Measurements from ENCODE around the gene ABCG1.
"Not testable (repeated sequence)": the region's sequence is repeated elsewhere in the genome, so short reads cannot be mapped to it uniquely, and the experiment has no call there.

ABCG1 gene

DNA sequence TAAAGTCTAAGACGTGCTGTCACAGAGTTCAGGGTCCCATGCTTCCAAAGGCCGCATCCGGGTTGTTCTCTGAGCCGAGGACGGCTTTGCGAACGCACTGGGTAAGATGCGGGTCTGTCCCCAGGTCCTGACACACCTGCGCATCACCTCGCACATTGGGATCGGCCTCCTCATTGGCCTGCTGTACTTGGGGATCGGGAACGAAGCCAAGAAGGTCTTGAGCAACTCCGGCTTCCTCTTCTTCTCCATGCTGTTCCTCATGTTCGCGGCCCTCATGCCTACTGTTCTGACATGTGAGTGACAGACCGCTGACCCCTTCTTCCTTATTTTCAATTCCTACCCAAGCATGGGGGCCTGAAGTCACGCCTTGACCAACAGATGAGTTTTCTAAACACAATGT is 71.0 kb downstream of the ABCG1 start:
- H3K4me1 ChIP-seq (ENCODE audit: control insufficient read depth in 2 of 2, insufficient read depth in 2 of 2, low read length in 2 of 2) = no peaks in the 10 kb centered on the region
- H3K9ac ChIP-seq (ENCODE audit: low read depth in 1 of 2, low read length in 2 of 2) = no peak overlapping the region
- H3K27ac ChIP-seq (ENCODE audit: low read depth in 2 of 2, low read length in 2 of 2) = no peak overlapping the region
- H3K9me3 ChIP-seq (ENCODE audit: control insufficient read depth in 2 of 2, low read length in 2 of 2) = no peaks in the 10 kb centered on the region
- H3K27me3 ChIP-seq (ENCODE audit: control insufficient read depth in 2 of 2, insufficient read depth in 2 of 2, low read length in 2 of 2) = no peaks in the 10 kb centered on the region
- no peak overlapping the region for H3K4me3 ChIP-seq (ENCODE audit: low read length in 2 of 2)
- H3K36me3 ChIP-seq (ENCODE audit: control insufficient read depth in 2 of 2, insufficient read depth in 2 of 2, low read length in 2 of 2) = peaks cover 42 to 57% of the 10 kb centered on the region in 2 donors

DNA sequence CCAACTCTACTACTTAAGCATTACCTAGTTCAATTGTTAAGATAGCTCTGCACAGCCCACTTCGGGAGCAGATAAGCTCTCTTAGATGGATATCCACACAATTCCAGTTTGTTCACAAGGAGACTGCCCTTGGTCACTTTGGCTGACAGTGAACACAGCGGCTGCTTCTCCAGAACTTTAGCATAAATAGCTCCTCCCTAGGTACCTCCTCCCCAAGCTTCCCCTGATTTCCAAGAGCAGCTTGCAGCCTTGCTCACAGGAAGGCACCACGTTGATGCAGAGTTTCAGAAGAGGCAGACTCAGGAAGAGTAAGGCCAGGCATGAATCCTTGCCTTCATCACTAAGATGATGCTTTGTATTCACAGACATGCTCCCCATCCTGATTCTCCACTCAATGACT is 71.6 kb downstream of the ABCG1 start:
- no peaks in the 10 kb centered on the region for H3K9me3 ChIP-seq (ENCODE audit: control insufficient read depth in 2 of 2, low read length in 2 of 2)
- no peaks in the 10 kb centered on the region for H3K4me1 ChIP-seq (ENCODE audit: control insufficient read depth in 2 of 2, insufficient read depth in 2 of 2, low read length in 2 of 2)
- H3K36me3 ChIP-seq (ENCODE audit: control insufficient read depth in 2 of 2, insufficient read depth in 2 of 2, low read length in 2 of 2) = peaks cover 42 to 56% of the 10 kb centered on the region in 2 donors

DNA sequence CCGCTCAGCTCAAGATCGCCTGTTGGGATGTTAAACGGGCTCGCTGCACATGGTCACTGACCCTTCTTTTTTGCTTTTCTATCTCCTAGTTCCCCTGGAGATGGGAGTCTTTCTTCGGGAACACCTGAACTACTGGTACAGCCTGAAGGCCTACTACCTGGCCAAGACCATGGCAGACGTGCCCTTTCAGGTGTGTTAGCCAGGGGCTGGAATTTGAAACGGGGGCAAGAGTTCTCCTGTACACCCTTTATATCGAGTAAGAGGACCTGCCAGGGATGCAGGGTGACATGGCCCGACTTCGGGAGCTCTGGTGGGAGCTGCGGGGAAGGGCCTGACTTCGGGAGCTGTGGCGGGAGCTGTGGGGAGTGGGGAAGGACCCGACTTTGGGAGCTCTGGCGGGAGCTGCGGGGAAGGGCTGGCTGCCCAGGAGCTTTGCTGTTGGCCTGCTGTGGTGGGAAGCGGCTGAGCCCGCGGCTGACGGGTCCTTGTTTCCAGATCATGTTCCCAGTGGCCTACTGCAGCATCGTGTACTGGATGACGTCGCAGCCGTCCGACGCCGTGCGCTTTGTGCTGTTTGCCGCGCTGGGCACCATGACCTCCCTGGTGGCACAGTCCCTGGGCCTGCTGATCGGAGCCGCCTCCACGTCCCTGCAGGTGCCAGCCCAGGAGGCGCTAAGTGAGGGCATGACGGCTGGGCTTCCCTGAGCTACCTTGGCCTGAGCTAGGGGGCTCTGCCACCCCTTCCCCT is 72.2 kb downstream of the ABCG1 start:
- Histone ChIP-seq H3K4me3 (ENCODE audit: low read length in 2 of 2) (no peak overlapping the region), H3K27me3 (ENCODE audit: control insufficient read depth in 2 of 2, insufficient read depth in 2 of 2, low read length in 2 of 2) (no peaks in the 10 kb centered on the region), H3K36me3 (ENCODE audit: control insufficient read depth in 2 of 2, insufficient read depth in 2 of 2, low read length in 2 of 2) (peaks cover 42 to 53% of the 10 kb centered on the region in 2 donors), H3K27ac (ENCODE audit: low read depth in 2 of 2, low read length in 2 of 2) (no peak overlapping the region), H3K4me1 (ENCODE audit: control insufficient read depth in 2 of 2, insufficient read depth in 2 of 2, low read length in 2 of 2) (no peaks in the 10 kb centered on the region), H3K9ac (ENCODE audit: low read depth in 1 of 2, low read length in 2 of 2) (no peak overlapping the region), H3K9me3 (ENCODE audit: control insufficient read depth in 2 of 2, low read length in 2 of 2) (no peaks in the 10 kb centered on the region)

More for the DNA sequence above, 71.6 kb downstream of the ABCG1 start:
- Histone ChIP-seq H3K27me3 (ENCODE audit: control insufficient read depth in 2 of 2, insufficient read depth in 2 of 2, low read length in 2 of 2) (no peaks in the 10 kb centered on the region), H3K9ac (ENCODE audit: low read depth in 1 of 2, low read length in 2 of 2) (no peak overlapping the region), H3K4me3 (ENCODE audit: low read length in 2 of 2) (no peak overlapping the region), H3K27ac (ENCODE audit: low read depth in 2 of 2, low read length in 2 of 2) (no peak overlapping the region)

DNA sequence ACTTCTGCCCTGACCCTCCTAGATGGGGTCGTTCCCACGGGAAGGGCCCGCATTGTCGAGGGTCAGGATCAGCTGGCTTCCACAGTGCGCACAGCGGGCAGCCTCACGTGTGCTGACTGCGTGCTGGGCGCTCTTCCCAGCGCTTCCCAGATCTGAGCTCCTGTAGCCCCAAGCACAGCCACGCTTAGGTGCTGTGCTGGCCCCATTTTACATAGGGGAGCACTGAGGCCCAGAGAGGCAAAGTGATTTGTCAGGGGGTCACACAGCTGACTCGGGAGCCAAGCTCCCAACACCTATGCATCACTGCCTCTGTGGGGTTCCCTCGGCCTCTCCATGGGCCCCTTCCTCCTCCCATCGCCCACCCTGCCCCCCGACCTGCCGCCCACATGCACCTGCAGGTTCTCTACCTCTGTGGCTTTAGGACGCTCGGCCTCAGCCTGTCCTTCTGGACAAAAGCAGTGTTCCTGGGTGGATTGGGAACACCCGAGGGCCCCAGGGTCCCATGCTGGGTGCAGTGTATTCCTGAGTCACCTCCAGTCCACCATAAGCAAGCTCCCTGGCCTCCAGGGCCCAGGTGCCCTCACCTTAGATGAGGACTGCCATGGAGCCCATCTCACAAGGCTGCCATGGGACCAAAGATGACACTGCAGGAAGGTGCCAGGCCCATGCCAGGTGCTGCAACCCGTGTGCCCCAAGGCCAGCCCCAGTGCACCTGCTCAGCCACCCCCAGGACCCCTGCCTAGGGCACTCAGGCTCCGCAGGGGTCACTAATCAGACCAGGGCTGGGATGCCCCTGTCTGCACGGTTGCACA is 73.0 kb downstream of the ABCG1 start:
- H3K27ac ChIP-seq (ENCODE audit: low read depth in 2 of 2, low read length in 2 of 2) = no peak overlapping the region
- no peaks in the 10 kb centered on the region for H3K27me3 ChIP-seq (ENCODE audit: control insufficient read depth in 2 of 2, insufficient read depth in 2 of 2, low read length in 2 of 2)
- no peak overlapping the region for H3K9ac ChIP-seq (ENCODE audit: low read depth in 1 of 2, low read length in 2 of 2)
- no peak overlapping the region for H3K4me3 ChIP-seq (ENCODE audit: low read length in 2 of 2)
- no peaks in the 10 kb centered on the region for H3K9me3 ChIP-seq (ENCODE audit: control insufficient read depth in 2 of 2, low read length in 2 of 2)
- peaks cover 37 to 48% of the 10 kb centered on the region in 2 donors for H3K36me3 ChIP-seq (ENCODE audit: control insufficient read depth in 2 of 2, insufficient read depth in 2 of 2, low read length in 2 of 2)
- H3K4me1 ChIP-seq (ENCODE audit: control insufficient read depth in 2 of 2, insufficient read depth in 2 of 2, low read length in 2 of 2) = no peaks in the 10 kb centered on the region

DNA sequence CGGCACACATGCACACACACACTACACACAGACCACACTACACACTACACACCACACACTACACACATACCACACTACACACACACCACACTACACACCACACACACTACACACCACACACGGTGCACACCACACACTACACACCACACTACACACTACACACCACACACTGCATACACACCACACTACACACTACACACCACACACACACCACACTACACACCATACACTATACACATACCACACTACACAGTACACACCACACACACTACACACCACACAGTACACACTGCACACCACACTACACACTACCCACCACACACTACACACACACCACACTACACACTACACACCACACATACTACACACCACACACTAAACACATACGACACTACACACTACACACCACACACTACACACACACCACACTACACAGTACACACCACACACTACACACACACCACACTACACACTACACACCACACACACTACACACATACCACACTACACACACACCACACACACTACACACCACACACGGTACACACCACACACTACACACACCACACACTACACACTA is 73.7 kb downstream of the ABCG1 start:
- H3K9ac ChIP-seq (ENCODE audit: low read depth in 1 of 2, low read length in 2 of 2); H3K27ac ChIP-seq (ENCODE audit: low read depth in 2 of 2, low read length in 2 of 2); H3K4me1 ChIP-seq (ENCODE audit: control insufficient read depth in 2 of 2, insufficient read depth in 2 of 2, low read length in 2 of 2); H3K9me3 ChIP-seq (ENCODE audit: control insufficient read depth in 2 of 2, low read length in 2 of 2); H3K27me3 ChIP-seq (ENCODE audit: control insufficient read depth in 2 of 2, insufficient read depth in 2 of 2, low read length in 2 of 2); H3K4me3 ChIP-seq (ENCODE audit: low read length in 2 of 2): not testable (repeated sequence)
- H3K36me3 ChIP-seq (ENCODE audit: control insufficient read depth in 2 of 2, insufficient read depth in 2 of 2, low read length in 2 of 2) = peaks cover 32 to 46% of the 10 kb centered on the region in 2 donors

DNA sequence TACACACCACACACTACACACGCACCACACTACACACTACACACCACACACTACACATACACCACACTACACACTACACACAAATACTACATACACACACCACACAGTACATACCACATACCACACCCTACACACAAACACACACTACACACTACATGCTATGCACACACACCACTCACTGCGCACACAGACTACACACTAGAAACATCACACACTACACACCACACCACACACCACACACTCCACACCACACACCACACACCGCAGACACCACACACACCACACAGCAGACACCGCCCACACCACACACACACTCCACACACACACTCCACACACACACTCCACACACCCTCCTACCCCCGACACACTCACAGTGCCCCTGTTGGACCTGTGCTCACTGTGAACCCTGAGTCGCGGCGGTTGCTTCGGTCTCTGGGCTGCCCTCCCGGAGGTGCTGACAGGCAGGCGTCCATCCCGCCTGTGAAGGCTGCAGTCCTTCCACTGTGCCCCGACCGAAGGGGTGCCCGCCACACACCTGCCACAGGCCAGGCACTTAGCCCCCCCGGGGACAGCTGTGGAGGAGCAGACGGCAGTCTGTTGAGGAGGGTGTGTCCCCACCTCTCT is 74.8 kb downstream of the ABCG1 start:
- Histone ChIP-seq H3K4me3 (ENCODE audit: low read length in 2 of 2) (no peak overlapping the region), H3K27me3 (ENCODE audit: control insufficient read depth in 2 of 2, insufficient read depth in 2 of 2, low read length in 2 of 2) (no peaks in the 10 kb centered on the region), H3K4me1 (ENCODE audit: control insufficient read depth in 2 of 2, insufficient read depth in 2 of 2, low read length in 2 of 2) (no peaks in the 10 kb centered on the region), H3K27ac (ENCODE audit: low read depth in 2 of 2, low read length in 2 of 2) (no peak overlapping the region), H3K9ac (ENCODE audit: low read depth in 1 of 2, low read length in 2 of 2) (no peak overlapping the region), H3K36me3 (ENCODE audit: control insufficient read depth in 2 of 2, insufficient read depth in 2 of 2, low read length in 2 of 2) (peaks cover 31 to 43% of the 10 kb centered on the region in 2 donors), H3K9me3 (ENCODE audit: control insufficient read depth in 2 of 2, low read length in 2 of 2) (no peaks in the 10 kb centered on the region)

DNA sequence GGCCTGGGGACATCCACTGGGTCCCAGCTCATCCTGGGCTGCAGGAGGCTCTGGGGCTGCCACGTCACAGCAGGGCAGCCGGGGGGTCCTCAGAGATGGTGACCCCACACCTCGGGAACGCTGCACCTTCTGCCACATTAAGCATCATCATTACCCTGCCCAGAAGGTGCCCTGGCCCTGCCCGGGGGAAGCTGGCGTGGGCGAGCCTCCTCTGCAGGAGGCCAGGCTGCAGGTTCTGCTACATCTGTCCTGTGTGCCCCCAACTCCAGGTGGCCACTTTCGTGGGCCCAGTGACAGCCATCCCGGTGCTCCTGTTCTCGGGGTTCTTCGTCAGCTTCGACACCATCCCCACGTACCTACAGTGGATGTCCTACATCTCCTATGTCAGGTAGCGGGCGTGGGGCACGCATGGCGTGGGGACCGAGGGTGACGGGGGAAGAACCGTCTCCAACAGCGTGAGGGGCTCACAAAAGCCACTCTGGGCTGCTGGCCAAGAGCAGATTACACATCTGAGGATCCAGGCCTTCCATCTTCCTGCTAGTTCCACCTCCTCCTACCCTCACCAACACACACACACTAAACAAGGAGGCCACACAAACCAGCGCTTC is 75.4 kb downstream of the ABCG1 start:
- no peak overlapping the region for H3K4me3 ChIP-seq (ENCODE audit: low read length in 2 of 2)
- H3K9ac ChIP-seq (ENCODE audit: low read depth in 1 of 2, low read length in 2 of 2) = no peak overlapping the region
- peaks cover 31 to 38% of the 10 kb centered on the region in 2 donors for H3K36me3 ChIP-seq (ENCODE audit: control insufficient read depth in 2 of 2, insufficient read depth in 2 of 2, low read length in 2 of 2)

DNA sequence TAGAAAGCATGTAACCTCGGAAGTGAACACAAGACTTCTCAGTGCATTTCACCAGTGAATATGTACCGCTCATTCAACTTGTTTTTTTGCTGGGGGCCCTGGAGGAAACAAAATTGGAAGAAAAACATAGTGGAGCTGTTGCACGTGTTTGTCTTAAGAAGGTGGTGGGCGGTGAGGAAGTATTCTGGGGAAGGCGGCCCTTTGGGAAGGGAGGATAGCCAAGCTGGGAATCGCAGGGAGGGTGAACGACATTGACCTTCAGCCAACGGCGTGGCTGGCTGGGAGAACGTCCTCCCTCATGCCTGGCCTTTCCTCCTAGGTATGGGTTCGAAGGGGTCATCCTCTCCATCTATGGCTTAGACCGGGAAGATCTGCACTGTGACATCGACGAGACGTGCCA is 76.9 kb downstream of the ABCG1 start:
- Histone ChIP-seq H3K9ac (ENCODE audit: low read depth in 1 of 2, low read length in 2 of 2) (no peak overlapping the region), H3K27me3 (ENCODE audit: control insufficient read depth in 2 of 2, insufficient read depth in 2 of 2, low read length in 2 of 2) (no peaks in the 10 kb centered on the region), H3K4me1 (ENCODE audit: control insufficient read depth in 2 of 2, insufficient read depth in 2 of 2, low read length in 2 of 2) (no peaks in the 10 kb centered on the region), H3K4me3 (ENCODE audit: low read length in 2 of 2) (no peak overlapping the region), H3K36me3 (ENCODE audit: control insufficient read depth in 2 of 2, insufficient read depth in 2 of 2, low read length in 2 of 2) (peaks cover 21 to 31% of the 10 kb centered on the region in 2 donors), H3K27ac (ENCODE audit: low read depth in 2 of 2, low read length in 2 of 2) (no peak overlapping the region), H3K9me3 (ENCODE audit: control insufficient read depth in 2 of 2, low read length in 2 of 2) (no peaks in the 10 kb centered on the region)

More for the DNA sequence above, 75.4 kb downstream of the ABCG1 start:
- Histone ChIP-seq H3K27ac (ENCODE audit: low read depth in 2 of 2, low read length in 2 of 2) (no peak overlapping the region), H3K9me3 (ENCODE audit: control insufficient read depth in 2 of 2, low read length in 2 of 2) (no peaks in the 10 kb centered on the region), H3K27me3 (ENCODE audit: control insufficient read depth in 2 of 2, insufficient read depth in 2 of 2, low read length in 2 of 2) (no peaks in the 10 kb centered on the region), H3K4me1 (ENCODE audit: control insufficient read depth in 2 of 2, insufficient read depth in 2 of 2, low read length in 2 of 2) (no peaks in the 10 kb centered on the region)

DNA sequence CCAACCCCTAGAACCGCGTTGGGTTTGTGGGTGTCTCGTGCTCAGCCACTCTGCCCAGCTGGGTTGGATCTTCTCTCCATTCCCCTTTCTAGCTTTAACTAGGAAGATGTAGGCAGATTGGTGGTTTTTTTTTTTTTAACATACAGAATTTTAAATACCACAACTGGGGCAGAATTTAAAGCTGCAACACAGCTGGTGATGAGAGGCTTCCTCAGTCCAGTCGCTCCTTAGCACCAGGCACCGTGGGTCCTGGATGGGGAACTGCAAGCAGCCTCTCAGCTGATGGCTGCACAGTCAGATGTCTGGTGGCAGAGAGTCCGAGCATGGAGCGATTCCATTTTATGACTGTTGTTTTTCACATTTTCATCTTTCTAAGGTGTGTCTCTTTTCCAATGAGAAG is 77.6 kb downstream of the ABCG1 start:
- H3K4me3 ChIP-seq (ENCODE audit: low read length in 2 of 2) = no peak overlapping the region
- H3K36me3 ChIP-seq (ENCODE audit: control insufficient read depth in 2 of 2, insufficient read depth in 2 of 2, low read length in 2 of 2) = peaks cover 20 to 31% of the 10 kb centered on the region in 2 donors
- H3K9me3 ChIP-seq (ENCODE audit: control insufficient read depth in 2 of 2, low read length in 2 of 2) = no peaks in the 10 kb centered on the region
- H3K4me1 ChIP-seq (ENCODE audit: control insufficient read depth in 2 of 2, insufficient read depth in 2 of 2, low read length in 2 of 2) = no peaks in the 10 kb centered on the region
- no peak overlapping the region for H3K27ac ChIP-seq (ENCODE audit: low read depth in 2 of 2, low read length in 2 of 2)
- no peaks in the 10 kb centered on the region for H3K27me3 ChIP-seq (ENCODE audit: control insufficient read depth in 2 of 2, insufficient read depth in 2 of 2, low read length in 2 of 2)
- H3K9ac ChIP-seq (ENCODE audit: low read depth in 1 of 2, low read length in 2 of 2) = no peak overlapping the region
